Dedifferentiated amniotic fluid mesenchymal stem cell (primary cell): ENCODE measurements around the gene SLC25A53.

Experiments
- DNase-seq: peaks from one replicate; pipeline ENCODE4 v3.0.0-alpha.2; 2016; ENCODE audit errors: extremely low spot score

The SLC25A53 gene

GRCh38 chrX:104156630-104157529, at the start of gene SLC25A53:
TSS of gene SLC25A53 (minus strand) at chrX:104157009. CDS start at chrX:104105257, 51,752 bp downstream.
- peak; percentile 75 for DNase-seq

GRCh38 chrX:104205548-104205947, 48.7 kb upstream of the SLC25A53 start:
- no peak for DNase-seq

- peak; percentile 41 for DNase-seq
Measured at GRCh38 chrX:104195489-104196084, 38.8 kb upstream of the SLC25A53 start.

GRCh38 chrX:104195013-104195412, 38.2 kb upstream of the SLC25A53 start:
- DNase-seq: no peak

GRCh38 chrX:104193485-104193884, 36.7 kb upstream of the SLC25A53 start:
- no peak for DNase-seq

DNA sequence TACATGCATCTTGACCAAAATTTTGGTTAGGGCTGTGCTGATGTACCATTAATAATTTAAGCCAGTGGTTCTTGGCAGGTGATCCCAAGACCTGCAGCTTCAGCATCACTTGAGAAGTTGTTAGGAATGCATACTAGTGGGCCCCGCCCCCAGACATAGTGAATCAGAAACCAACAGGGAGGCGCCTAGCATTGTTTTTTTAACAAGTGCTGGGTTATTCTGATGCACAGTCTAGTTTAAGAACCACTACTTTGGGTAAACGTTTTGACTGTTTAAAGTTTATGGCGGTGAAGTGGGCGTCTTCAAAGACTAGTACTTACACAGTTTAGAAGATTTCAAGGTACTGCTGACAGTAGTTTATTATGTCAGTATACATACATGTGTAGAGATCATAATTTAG, 33.0 kb upstream of the SLC25A53 start:
- DNase-seq: no peak

GRCh38 chrX:104187931-104188330, 31.1 kb upstream of the SLC25A53 start:
- no peak for DNase-seq

GRCh38 chrX:104183685-104184084, 26.9 kb upstream of the SLC25A53 start:
- DNase-seq: no peak

GRCh38 chrX:104173841-104174240, 17.0 kb upstream of the SLC25A53 start:
- no peak for DNase-seq

- DNase-seq: no peak
Measured at GRCh38 chrX:104172788-104173187, 16.0 kb upstream of the SLC25A53 start.

DNA sequence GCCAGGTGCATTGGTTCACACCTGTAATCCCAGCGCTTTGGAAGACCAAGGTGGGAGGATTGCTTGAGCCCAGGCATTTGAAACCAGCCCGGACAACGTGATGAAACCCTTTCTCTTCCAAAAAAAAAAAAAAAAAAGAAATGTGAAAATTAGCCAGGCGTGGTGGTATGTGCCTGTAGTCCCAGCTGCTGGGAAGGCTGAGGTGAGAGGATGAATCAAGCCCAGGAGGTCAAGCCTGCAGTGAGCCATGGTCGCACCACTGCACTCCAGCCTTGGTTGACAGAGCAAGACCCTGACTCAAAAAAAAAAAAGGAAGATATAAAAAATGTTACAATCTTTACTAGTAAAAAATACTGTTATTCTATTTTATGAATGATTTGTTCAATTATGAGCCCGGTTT, 15.3 kb upstream of the SLC25A53 start:
- DNase-seq: no peak

- no peak for DNase-seq
Measured at GRCh38 chrX:104168127-104168526, 11.3 kb upstream of the SLC25A53 start.

- no peak for DNase-seq
Measured at GRCh38 chrX:104166735-104167436, 10.1 kb upstream of the SLC25A53 start.

GRCh38 chrX:104165894-104166734, 9.3 kb upstream of the SLC25A53 start, which contains the start of gene FAM199X:
TSS of gene FAM199X (plus strand) at chrX:104166453. CDS start at chrX:104166786, 333 bp downstream.
- peak; percentile 67 for DNase-seq

DNA sequence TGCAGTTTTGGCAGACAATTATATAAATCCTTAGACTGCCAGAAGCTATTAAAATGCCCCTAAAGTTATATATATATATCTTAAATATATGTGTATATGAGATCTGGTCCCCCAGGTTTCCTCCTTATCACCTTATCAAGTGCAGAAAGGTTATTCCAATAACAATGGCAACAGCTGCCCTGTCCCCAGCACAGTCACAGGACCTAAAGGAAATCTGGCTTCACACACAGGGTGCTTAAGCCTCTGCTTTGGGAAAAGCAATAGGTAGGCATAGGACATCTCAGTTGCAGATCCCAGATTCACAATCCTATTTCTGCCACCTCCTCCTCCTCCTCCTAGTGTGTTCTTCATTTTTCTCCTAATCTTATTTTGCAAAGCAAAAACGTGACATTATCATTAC, 5.8 kb downstream of the SLC25A53 start:
- DNase-seq: no peak

GRCh38 chrX:104141087-104141760, 15.6 kb downstream of the SLC25A53 start:
- no peak for DNase-seq

GRCh38 chrX:104137496-104137895, 19.3 kb downstream of the SLC25A53 start:
- DNase-seq: no peak

GRCh38 chrX:104136241-104137019, 20.4 kb downstream of the SLC25A53 start:
- peak; percentile 80 for DNase-seq

GRCh38 chrX:104135677-104136076, 21.1 kb downstream of the SLC25A53 start:
- no peak for DNase-seq
